WTC11 (cell line): Measurements from ENCODE around the gene GAK.
A peak's percentile ranks its signal among the peaks of the same experiment; 100 is the strongest.

Experiments used
- CTCF ChIP-seq: fragments of 200-600 bp; IDR thresholded peaks from 2 replicates; pipeline ENCODE4 v1.8.0; 2022; ENCODE audit warnings: antibody characterized with exemption
- ELF4 ChIP-seq: sonication (generic); formaldehyde crosslinking; IDR thresholded peaks from 2 replicates; pipeline ENCODE4 v1.8.1; 2022; ENCODE audit warnings: low read depth, mild to moderate bottlenecking, moderate library complexity, missing genetic modification reagents
- ESRRA ChIP-seq: sonication (generic); formaldehyde crosslinking; IDR thresholded peaks from 2 replicates; pipeline ENCODE4 v1.8.1; 2022; ENCODE audit warnings: mild to moderate bottlenecking, missing genetic modification reagents, borderline replicate concordance
- FOXP4 ChIP-seq: sonication (generic); formaldehyde crosslinking; IDR thresholded peaks from 2 replicates; pipeline ENCODE4 v1.8.0; 2022; ENCODE audit warnings: mild to moderate bottlenecking, missing genetic modification reagents
- MAX ChIP-seq: sonication (generic); formaldehyde crosslinking; IDR thresholded peaks from 2 replicates; pipeline ENCODE4 v1.8.0; 2022; ENCODE audit warnings: mild to moderate bottlenecking, missing genetic modification reagents
- NR2C2 ChIP-seq: sonication (generic); formaldehyde crosslinking; IDR thresholded peaks from 2 replicates; pipeline ENCODE4 v1.8.0; 2022; ENCODE audit warnings: mild to moderate bottlenecking, missing genetic modification reagents
- PRRX2 ChIP-seq: fragments of 250-450 bp; sonication (Bioruptor Pico); IDR thresholded peaks from 2 replicates; pipeline ENCODE4 v1.8.0; 2021; ENCODE audit warnings: mild to moderate bottlenecking
- RELA ChIP-seq: sonication (generic); formaldehyde crosslinking; IDR thresholded peaks from 2 replicates; pipeline ENCODE4 v1.8.1; 2022; ENCODE audit warnings: missing genetic modification reagents, mild to moderate bottlenecking, borderline replicate concordance
- SP1 ChIP-seq: sonication (generic); formaldehyde crosslinking; conservative IDR thresholded peaks from 2 replicates; pipeline ENCODE4 v1.8.1; 2022; ENCODE audit warnings: missing genetic modification reagents
- STAT6 ChIP-seq: sonication (generic); formaldehyde crosslinking; conservative IDR thresholded peaks from 2 replicates; pipeline ENCODE4 v1.8.1; 2023; ENCODE audit warnings: mild to moderate bottlenecking, low read depth, missing genetic modification reagents, moderate library complexity
- TEAD4 ChIP-seq: sonication (generic); formaldehyde crosslinking; IDR thresholded peaks from 2 replicates; pipeline ENCODE4 v1.8.0; 2022; ENCODE audit warnings: mild to moderate bottlenecking, missing genetic modification reagents
- USF1 ChIP-seq: sonication (generic); formaldehyde crosslinking; IDR thresholded peaks from 2 replicates; pipeline ENCODE4 v1.8.0; 2022; ENCODE audit warnings: mild to moderate bottlenecking, missing genetic modification reagents
- TF ChIP-seq, protein P1 (sequence below): sonication (generic); formaldehyde crosslinking; IDR thresholded peaks from 2 replicates; pipeline ENCODE4 v1.8.1; 2023; ENCODE audit warnings: mild to moderate bottlenecking, missing genetic modification reagents, moderate library complexity
- TF ChIP-seq, protein P2 (sequence below): sonication (generic); formaldehyde crosslinking; IDR thresholded peaks from 2 replicates; pipeline ENCODE4 v1.8.0; 2022; ENCODE audit warnings: mild to moderate bottlenecking, missing genetic modification reagents

GRCh38 chr4:931960-932712 lies at the start of gene GAK, which contains the start of gene TMEM175:
- TF ChIP-seq NR2C2 (CRISPR knock-in tag) (no peak), CTCF (no peak), ELF4 (no peak), ESRRA (CRISPR knock-in tag) (peak; percentile 88; the same call in 1 of the 2 replicates), MAX (CRISPR knock-in tag) (peak; percentile 88), RELA (CRISPR knock-in tag) (peak; percentile 85; the same call in 1 of the 2 replicates), USF1 (CRISPR knock-in tag) (peak; percentile 63), STAT6 (CRISPR knock-in tag) (no peak), FOXP4 (CRISPR knock-in tag) (peak; percentile 17; the same call in 1 of the 2 replicates), PRRX2 (no peak), TEAD4 (CRISPR knock-in tag) (no peak), SP1 (CRISPR knock-in tag) (peak; percentile 83)
- TF ChIP-seq, protein P1, sequence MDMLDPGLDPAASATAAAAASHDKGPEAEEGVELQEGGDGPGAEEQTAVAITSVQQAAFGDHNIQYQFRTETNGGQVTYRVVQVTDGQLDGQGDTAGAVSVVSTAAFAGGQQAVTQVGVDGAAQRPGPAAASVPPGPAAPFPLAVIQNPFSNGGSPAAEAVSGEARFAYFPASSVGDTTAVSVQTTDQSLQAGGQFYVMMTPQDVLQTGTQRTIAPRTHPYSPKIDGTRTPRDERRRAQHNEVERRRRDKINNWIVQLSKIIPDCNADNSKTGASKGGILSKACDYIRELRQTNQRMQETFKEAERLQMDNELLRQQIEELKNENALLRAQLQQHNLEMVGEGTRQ = peak; percentile 50; the same call in 1 of the 2 replicates
- TF ChIP-seq, protein P2, sequence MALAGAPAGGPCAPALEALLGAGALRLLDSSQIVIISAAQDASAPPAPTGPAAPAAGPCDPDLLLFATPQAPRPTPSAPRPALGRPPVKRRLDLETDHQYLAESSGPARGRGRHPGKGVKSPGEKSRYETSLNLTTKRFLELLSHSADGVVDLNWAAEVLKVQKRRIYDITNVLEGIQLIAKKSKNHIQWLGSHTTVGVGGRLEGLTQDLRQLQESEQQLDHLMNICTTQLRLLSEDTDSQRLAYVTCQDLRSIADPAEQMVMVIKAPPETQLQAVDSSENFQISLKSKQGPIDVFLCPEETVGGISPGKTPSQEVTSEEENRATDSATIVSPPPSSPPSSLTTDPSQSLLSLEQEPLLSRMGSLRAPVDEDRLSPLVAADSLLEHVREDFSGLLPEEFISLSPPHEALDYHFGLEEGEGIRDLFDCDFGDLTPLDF (CRISPR knock-in tag) = no peak
